Ovary (tissue), 9 donors: ENCODE measurements around the gene NCOR1. TPM values are rescaled to one million over a fixed set of nuclear protein-coding genes. Genes with fewer than 3 reads are reported as not detected.

ENCODE experiments used
- DNase-seq, 5 donors: peaks; one replicate each; pipeline ENCODE4 v3.0.0-alpha.2; 2019 to 2020
- H3K27ac ChIP-seq, 2 donors: fragments of 200-600 bp; one replicate each; pipeline versions ENCODE4 v1.5.1 to v1.8.0; 2019 to 2022
- H3K27me3 ChIP-seq: fragments of 200-600 bp; one replicate; pipeline ENCODE4 v1.8.0; 2022
- H3K36me3 ChIP-seq: fragments of 200-600 bp; sonication (generic); one replicate; pipeline ENCODE4 v1.5.1; 2019
- H3K4me1 ChIP-seq: one replicate; pipeline ENCODE4 v1.8.1; 2013; ENCODE audit warnings: mild to moderate bottlenecking, moderate library complexity; ENCODE audit not compliant: insufficient read depth
- H3K4me3 ChIP-seq: fragments of 200-600 bp; sonication (generic); one replicate; pipeline ENCODE4 v1.5.1; 2017
- H3K9me3 ChIP-seq, 2 donors: fragments of 200-600 bp in 1 of 2; sonication (generic) in 1 of 2; one replicate each; pipeline versions ENCODE4 v1.5.1 to v1.8.1; 2013 to 2019; ENCODE audit warnings: mild to moderate bottlenecking in 1 of 2, moderate library complexity in 1 of 2
- EP300 ChIP-seq: sonication (generic); formaldehyde crosslinking; IDR thresholded peaks from one replicate; pipeline ENCODE4 v1.6.1; 2017; ENCODE audit warnings: antibody characterized with exemption
- POLR2A ChIP-seq: fragments of 450-650 bp; IDR thresholded peaks from one replicate; pipeline ENCODE4 v1.6.1; 2017; ENCODE audit warnings: antibody characterized with exemption, mild to moderate bottlenecking, moderate library complexity
- WGBS, 3 donors: extraction: QIAGEN DNeasy Blood & Tissue Kit in 1 of 3; methylation state at CpG; one replicate each; pipeline versions ENCODE4 v1.1.5 to v1.1.7; 2013 to 2017; 5-methylcytosine and 5-hydroxymethylcytosine counted together
- intact Hi-C, 4 donors: fragments of 100-400 bp; cut with DNase I; formaldehyde crosslinking; loops; one replicate each; pipeline versions ENCODE4 v1.11.0 to v1.15.1; 2022 to 2023
- polyA plus RNA-seq, 2 donors: library from polyadenylated mRNA; stranded (reverse); fragments of 200-250 nt in 1 of 2; fragments of 350-450 nt in 1 of 2; fragmentation: Illumina TruSeq in 1 of 2; extraction: RNeasy Lipid Tissue Mini Kit (QIAGEN cat#74804) in 1 of 2; gene quantifications; one replicate each; pipeline ENCODE4 v1.2.3, GENCODE V29; 2013 to 2014
- total RNA-seq, 7 donors: library from RNA; depleted of rRNA in 2 of 7; stranded (reverse); fragments of >200 nt in 2 of 7; fragmentation: NEBNext Ultra II Directional in 3 of 7; extraction: Animal tissue kit (Norgen Biotek cat#: 25700) in 3 of 7; gene quantifications; one replicate each; pipeline versions ENCODE4 v1.1.0 to v1.2.4, GENCODE V29; 2016 to 2023
- TF ChIP-seq, protein P1 (sequence below), 3 donors: fragments of 450-650 bp in 2 of 3; fragments of 200-600 bp in 1 of 3; IDR thresholded peaks; one replicate each; pipeline versions ENCODE4 v1.5.1 to v1.8.0; 2016 to 2022; ENCODE audit warnings: antibody characterized with exemption in 3 of 3, mild to moderate bottlenecking in 1 of 3
- donor health status: DM: no; HTN: no; CAD: no; lungs with moderate emphysema.
- donor health status: DM: no; HTN: no; CAD: no.
- donor health status: Bipolar disorder and iron deficiency.
- donor health status: DM: yes; HTN: yes; CAD: no.
- donor health status: DM: no; HTN: no; CAD: no.
- donor health status: DM: yes; HTN: yes; CAD: no.

Gene NCOR1
- total and polyA plus RNA-seq, 9 donors, result 32.4 to 142 (median 110) TPM

DNA sequence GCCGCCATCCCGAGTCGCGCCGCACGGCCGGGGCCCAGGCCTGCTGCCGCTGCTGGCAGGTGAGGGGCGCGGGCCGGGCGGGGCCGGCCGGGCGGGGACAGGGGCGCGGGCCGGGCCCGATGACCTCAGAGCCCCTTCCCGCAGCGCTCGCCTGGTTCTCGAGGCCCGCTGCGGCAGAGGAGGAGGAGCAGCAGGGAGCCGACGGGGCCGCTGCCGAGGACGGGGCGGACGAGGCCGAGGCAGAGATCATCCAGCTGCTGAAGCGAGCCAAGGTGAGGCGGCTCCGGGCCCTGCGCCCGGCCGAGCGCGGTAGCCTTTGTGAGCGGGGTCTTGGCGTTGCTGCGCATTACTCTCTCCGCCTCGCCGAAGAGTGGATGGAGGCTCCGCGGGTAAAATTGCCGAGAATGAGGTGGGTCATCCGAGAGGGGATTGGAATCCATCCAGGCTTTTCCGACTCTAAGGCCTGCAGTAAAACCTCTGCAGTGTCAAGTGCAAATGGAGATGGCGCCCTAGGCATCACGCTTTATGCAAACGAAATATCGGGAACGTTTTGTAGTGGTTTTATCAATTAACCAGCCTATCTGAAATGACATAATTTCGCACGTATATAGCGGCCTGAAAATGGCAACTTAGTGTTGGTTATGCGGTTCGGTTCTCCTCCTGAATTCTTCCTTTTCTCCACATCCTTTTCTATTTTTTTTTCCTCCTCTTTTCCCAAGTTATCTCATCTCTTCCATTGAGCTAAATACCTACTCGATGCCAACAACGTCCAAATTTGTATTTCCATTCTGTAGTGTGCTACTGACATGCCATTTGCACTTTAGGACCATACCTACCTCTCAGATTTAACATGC lies 215.1 kb downstream of the NCOR1 start:
- H3K9me3 ChIP-seq, result no peaks in the 10 kb centered on the region
- intact Hi-C loops, result loop anchor here in 1 of 4 donors (10.0 kb wide), 1 partner anchor 215 kb away; the partner anchor contains the start of genes NCOR1 and PIGL
- no peak for TF ChIP-seq EP300
- no peak for TF ChIP-seq POLR2A
- TF ChIP-seq, protein P1, sequence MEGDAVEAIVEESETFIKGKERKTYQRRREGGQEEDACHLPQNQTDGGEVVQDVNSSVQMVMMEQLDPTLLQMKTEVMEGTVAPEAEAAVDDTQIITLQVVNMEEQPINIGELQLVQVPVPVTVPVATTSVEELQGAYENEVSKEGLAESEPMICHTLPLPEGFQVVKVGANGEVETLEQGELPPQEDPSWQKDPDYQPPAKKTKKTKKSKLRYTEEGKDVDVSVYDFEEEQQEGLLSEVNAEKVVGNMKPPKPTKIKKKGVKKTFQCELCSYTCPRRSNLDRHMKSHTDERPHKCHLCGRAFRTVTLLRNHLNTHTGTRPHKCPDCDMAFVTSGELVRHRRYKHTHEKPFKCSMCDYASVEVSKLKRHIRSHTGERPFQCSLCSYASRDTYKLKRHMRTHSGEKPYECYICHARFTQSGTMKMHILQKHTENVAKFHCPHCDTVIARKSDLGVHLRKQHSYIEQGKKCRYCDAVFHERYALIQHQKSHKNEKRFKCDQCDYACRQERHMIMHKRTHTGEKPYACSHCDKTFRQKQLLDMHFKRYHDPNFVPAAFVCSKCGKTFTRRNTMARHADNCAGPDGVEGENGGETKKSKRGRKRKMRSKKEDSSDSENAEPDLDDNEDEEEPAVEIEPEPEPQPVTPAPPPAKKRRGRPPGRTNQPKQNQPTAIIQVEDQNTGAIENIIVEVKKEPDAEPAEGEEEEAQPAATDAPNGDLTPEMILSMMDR (IDR thresholded peaks at IDR 0.05), result no peak
- WGBS, 3 donors, result 1% methylated on average over 44 to 64 of the region's 64 CpGs
- DNase-seq, result peak in 3 of 5 donors; percentile 41 to 73 (median 59)
- H3K4me1 ChIP-seq, result peaks cover 10% of the 10 kb centered on the region
- peak overlapping the region; percentile 68 for H3K4me3 ChIP-seq
- no peaks in the 10 kb centered on the region for H3K27me3 ChIP-seq
- H3K27ac ChIP-seq, result peak overlapping the region; percentile 94 to 98
- H3K36me3 ChIP-seq, result no peaks in the 10 kb centered on the region

DNA sequence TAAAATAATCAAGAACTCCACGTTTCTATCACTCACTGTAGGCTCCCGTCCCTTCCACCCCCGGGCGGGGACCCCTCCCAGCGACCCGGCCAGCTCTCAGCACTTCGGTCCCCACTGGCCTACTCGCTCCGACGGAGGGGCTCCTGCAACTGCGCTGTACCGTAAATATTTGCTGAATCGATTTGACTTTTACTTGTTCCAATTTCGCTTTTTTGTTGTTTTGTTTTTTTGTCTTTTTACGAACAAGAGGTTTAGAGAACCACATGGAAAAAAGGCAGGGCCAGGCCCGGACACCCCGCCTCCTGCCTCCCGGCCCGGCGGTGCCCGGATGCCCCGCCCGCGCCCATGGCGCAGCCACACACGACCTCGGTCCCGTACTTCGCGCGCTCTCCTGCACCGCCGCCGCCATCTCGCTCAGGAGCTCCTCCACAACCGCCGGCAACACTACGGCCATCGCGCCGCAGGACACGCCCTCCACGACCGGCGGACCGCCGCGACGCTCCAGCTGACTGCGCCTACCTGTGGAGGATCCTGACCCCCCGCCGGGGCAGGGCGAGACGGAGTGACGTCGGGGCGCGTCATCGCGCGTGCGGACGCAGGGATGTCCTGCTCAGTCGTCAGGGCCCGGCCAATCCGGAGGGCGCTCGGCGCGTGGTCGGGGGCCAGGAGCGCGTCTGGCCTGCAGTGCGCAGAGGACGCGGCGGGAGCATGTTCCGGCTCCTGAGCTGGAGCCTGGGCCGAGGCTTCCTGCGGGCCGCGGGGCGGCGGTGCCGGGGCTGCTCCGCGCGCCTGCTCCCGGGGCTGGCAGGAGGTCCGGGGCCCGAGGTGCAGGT lies 216.0 kb downstream of the NCOR1 start, which contains the start of the genes TTC19 and ZSWIM7:
TSS of gene TTC19 (plus strand) at position 684 of the 833 bp plus-strand sequence. CDS start at position 709, 25 bp downstream.
TSS of gene ZSWIM7 (minus strand) at position 564 of the 833 bp plus-strand sequence. CDS start at position 454, 110 bp downstream.
- intact Hi-C loops, result no loop called here
- TF ChIP-seq, protein P1 (IDR thresholded peaks at IDR 0.05), result peak in 2 of 3 donors; percentile 7 to 21
- TF ChIP-seq POLR2A (peak; percentile 92), EP300 (no peak)
- H3K27me3 ChIP-seq, result no peaks in the 10 kb centered on the region
- peak within 1 kb of the TSS; percentile 68 for H3K4me3 ChIP-seq
- H3K9me3 ChIP-seq, result no peaks in the 10 kb centered on the region
- peak; percentile 95 to 97 (median 96) for DNase-seq
- peak within 1 kb of the TSS; percentile 94 to 98 for H3K27ac ChIP-seq
- WGBS, 3 donors, result 0% methylated on average over 80 to 91 of the region's 91 CpGs
- peaks cover 10% of the 10 kb centered on the region for H3K4me1 ChIP-seq
- no peaks in the 10 kb centered on the region for H3K36me3 ChIP-seq

DNA sequence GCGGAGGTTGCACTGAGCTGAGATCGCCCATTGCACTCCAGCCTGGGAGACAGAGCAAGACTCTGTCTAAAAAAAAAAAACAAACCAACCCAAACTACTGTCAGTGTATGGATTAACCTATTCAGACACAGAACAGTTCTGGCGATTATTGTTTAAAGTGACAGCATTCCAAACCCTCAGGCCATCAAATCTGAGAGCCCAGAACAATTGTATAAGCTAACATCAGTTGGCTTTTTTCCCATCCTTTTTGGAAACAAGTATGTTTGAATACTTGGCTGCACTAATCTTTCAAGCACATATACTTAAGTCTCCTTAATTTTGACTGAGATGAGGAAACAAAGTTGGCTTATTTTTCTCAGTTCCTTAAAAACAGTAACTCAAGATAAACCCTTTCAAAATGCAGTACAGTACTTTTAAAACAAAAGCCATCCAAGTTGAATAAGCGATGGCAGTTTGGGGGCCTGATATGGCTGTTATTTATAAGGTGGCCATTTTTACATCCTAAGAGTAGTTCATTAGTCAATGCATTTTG lies 217.2 kb downstream of the NCOR1 start:
- H3K27ac ChIP-seq, result peak overlapping the region in 1 of 2 donors; percentile 98
- H3K4me3 ChIP-seq, result no peak overlapping the region
- no peak for TF ChIP-seq POLR2A
- TF ChIP-seq EP300, result no peak
- TF ChIP-seq, protein P1 (IDR thresholded peaks at IDR 0.05), result no peak
- intact Hi-C loops, result no loop called here
- WGBS, 3 donors, result 76 to 86% (median 81%) methylated on average over 4 of the region's 4 CpGs
- no peak for DNase-seq
- no peaks in the 10 kb centered on the region for H3K27me3 ChIP-seq
- H3K36me3 ChIP-seq, result no peaks in the 10 kb centered on the region
- no peaks in the 10 kb centered on the region for H3K9me3 ChIP-seq
- peaks cover 10% of the 10 kb centered on the region for H3K4me1 ChIP-seq

DNA sequence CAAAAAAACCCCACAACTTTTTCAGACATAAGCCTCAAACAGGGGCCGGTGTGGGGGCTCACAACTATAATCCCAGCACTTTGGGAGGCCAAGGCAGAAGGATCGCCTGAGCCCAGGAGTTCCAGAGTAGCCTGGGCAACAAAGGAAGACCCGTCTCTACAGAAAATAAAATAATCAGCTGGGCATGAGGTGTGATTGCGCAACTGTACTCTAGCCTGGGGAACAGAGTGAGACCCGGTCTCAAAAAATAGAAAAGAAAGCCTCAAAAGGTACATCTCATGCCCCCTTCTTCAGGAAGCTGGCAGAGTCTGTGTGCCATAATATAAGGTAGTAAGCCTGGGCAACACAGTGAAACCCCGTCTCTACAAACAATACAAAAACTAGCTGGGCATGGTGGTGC lies 219.0 kb downstream of the NCOR1 start:
- H3K36me3 ChIP-seq, result no peaks in the 10 kb centered on the region
- intact Hi-C loops, result no loop called here
- DNase-seq, result no peak
- H3K9me3 ChIP-seq, result no peaks in the 10 kb centered on the region
- no peaks in the 10 kb centered on the region for H3K27me3 ChIP-seq
- peaks cover 8% of the 10 kb centered on the region for H3K4me1 ChIP-seq
- WGBS, 3 donors, result 71 to 84% (median 77%) methylated on average over 6 of the region's 6 CpGs
- H3K27ac ChIP-seq, result no peak overlapping the region
- H3K4me3 ChIP-seq, result no peak overlapping the region
- TF ChIP-seq POLR2A (no peak), EP300 (no peak)
- TF ChIP-seq, protein P1 (IDR thresholded peaks at IDR 0.05), result no peak
